IgD-negative memory B cell (primary cell): ENCODE measurements around the gene NHLRC4. TPM values are rescaled to one million over a fixed set of nuclear protein-coding genes. Genes with fewer than 3 reads are reported as not detected.

Source experiments
- H3K27ac Mint-ChIP-seq, 3 donors: one replicate each; pipeline ENCODE4 v1.8.0; 2020 to 2022; ENCODE audit warnings: mild to moderate bottlenecking in 3 of 3, mixed read lengths in 3 of 3, moderate library complexity in 1 of 3
- H3K27me3 Mint-ChIP-seq: one replicate; pipeline ENCODE4 v1.8.0; 2021; ENCODE audit warnings: mixed read lengths
- H3K36me3 Mint-ChIP-seq: one replicate; pipeline ENCODE4 v1.8.0; 2020; ENCODE audit warnings: mild to moderate bottlenecking, mixed read lengths
- H3K4me1 Mint-ChIP-seq, 3 donors: one replicate each; pipeline ENCODE4 v1.8.0; 2020 to 2022; ENCODE audit warnings: mixed read lengths in 3 of 3, mild to moderate bottlenecking in 1 of 3
- H3K4me3 Mint-ChIP-seq, 4 donors: one replicate each; pipeline ENCODE4 v1.8.0; 2020 to 2022; ENCODE audit warnings: mild to moderate bottlenecking in 4 of 4, mixed read lengths in 4 of 4, moderate library complexity in 3 of 4
- H3K9me3 Mint-ChIP-seq, 3 donors: one replicate each; pipeline ENCODE4 v1.8.0; 2020 to 2021; ENCODE audit warnings: mixed read lengths in 3 of 3, mild to moderate bottlenecking in 1 of 3
- polyA plus RNA-seq: library from polyadenylated mRNA; unstranded; fragments of 300-500 nt; fragmentation: Illumina TruSeq; gene quantifications from one replicate; pipeline ENCODE4 v1.2.3, GENCODE V29; 2021

The NHLRC4 gene, protein sequence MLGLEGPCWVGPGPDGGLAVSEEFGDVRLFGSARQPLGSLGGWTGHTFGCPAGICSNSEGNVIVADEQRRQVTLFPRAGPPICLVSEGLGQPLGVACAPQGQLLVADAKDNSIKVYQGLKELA
- polyA plus RNA-seq, result 4.5 TPM

DNA sequence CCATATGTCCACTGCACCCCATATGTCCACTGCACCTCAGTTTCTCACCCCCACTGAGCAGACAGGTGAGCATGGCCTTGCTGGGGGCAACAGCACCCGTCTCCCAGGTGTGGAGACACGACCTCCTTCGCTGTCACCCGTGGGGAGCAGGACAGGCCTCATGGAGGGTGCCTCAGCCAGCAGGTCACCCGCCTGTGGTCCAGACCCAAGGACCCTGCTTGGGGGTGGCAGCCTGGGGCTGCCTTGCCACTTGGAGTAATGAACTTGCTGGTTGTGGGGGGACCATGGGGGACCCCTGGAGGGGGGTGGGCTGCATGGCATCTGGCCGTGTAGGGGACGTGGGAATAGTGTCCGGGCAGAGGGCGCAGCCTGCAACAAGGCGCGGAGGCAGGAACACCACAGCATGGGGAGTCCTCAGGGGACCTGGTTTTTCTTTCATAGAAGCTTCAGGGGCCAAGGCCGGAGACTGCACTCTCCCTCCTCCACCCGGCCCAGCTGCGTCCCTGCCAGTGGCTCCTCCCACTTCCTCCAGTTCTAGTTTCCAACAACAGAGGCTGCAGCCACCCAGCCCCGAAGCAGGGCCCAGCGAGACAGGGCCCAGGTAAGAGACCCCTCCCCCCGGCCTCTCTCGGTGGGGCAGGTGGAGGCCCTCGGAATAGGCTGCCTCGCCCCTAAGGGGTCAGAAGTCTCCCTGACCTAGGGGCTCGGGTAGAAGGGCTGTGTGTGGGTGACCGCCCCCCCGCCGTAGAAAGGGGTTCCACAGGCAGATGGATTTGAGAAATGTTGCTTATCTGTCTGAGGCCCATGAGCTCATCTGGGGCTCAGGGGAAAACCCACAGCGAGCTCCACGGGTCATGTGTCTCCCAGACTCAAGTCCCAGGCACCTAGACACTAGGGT is at the start of gene NHLRC4:
Gene NHLRC4, plus strand, starts transcription at position 531 of the 898 bp plus-strand sequence. CDS start 1,043 bp downstream, outside the sequence.
- Mint-ChIP-seq H3K36me3 (no peaks in the 10 kb centered on the region), H3K27me3 (peaks cover 6% of the 10 kb centered on the region), H3K4me1 (peaks cover 14 to 19% (median 17%) of the 10 kb centered on the region in 3 donors), H3K9me3 (no peaks in the 10 kb centered on the region), H3K27ac (peak within 1 kb of the TSS; percentile 59 to 92 (median 69)), H3K4me3 (peak within 1 kb of the TSS; percentile 72 to 92 (median 92))

DNA sequence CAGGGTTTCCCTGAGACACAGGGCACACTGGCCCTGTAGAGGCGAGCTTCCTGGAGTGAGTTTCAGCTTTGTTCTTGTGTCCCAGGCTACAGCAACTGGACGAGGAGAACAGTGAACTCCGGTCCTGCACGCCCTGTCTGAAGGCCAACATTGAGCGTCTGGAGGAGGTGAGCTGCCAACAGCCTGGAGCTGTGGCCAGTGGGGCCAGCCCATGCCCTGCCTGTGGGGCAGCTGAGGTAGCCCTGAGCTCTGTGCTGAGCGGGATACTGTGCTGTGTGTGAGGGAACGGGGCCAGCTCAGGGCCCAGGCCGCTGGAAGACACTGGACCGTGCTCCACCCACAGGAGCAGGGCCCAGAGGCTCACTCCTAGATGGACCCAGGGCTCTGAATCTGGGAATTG is 47.9 kb upstream of the NHLRC4 start:
- H3K27me3 Mint-ChIP-seq, result no peaks in the 10 kb centered on the region
- peak overlapping the region in 1 of 3 donors; percentile 74 for H3K27ac Mint-ChIP-seq
- peaks cover 0 to 2% (median 0%) of the 10 kb centered on the region in 3 donors for H3K4me1 Mint-ChIP-seq
- no peak overlapping the region for H3K4me3 Mint-ChIP-seq
- H3K36me3 Mint-ChIP-seq, result peaks cover 6% of the 10 kb centered on the region
- no peaks in the 10 kb centered on the region for H3K9me3 Mint-ChIP-seq

DNA sequence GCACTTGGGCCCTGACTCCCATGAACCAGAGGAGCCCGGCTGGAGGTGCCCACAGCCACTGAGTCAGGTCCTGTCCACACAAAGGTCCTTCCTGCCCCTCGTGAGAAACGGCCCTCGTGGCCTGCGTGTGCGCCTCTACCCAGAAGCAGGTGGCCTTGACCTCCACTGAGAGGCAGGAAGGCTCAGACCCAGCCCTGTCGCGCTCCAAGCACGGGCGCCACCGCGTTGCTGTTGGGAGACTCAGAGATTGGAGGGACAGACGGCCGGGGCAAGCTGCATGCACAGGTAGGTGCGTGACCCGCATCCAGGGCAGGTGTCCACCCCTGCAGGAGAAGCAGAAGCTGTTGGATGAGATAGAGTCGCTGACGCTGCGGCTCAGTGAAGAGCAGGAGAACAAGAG is 47.4 kb upstream of the NHLRC4 start:
- Mint-ChIP-seq H3K36me3 (peaks cover 4% of the 10 kb centered on the region), H3K4me3 (no peak overlapping the region), H3K27ac (peak overlapping the region in 1 of 3 donors; percentile 62), H3K27me3 (no peaks in the 10 kb centered on the region), H3K4me1 (peaks cover 0 to 2% (median 0%) of the 10 kb centered on the region in 3 donors), H3K9me3 (no peaks in the 10 kb centered on the region)

DNA sequence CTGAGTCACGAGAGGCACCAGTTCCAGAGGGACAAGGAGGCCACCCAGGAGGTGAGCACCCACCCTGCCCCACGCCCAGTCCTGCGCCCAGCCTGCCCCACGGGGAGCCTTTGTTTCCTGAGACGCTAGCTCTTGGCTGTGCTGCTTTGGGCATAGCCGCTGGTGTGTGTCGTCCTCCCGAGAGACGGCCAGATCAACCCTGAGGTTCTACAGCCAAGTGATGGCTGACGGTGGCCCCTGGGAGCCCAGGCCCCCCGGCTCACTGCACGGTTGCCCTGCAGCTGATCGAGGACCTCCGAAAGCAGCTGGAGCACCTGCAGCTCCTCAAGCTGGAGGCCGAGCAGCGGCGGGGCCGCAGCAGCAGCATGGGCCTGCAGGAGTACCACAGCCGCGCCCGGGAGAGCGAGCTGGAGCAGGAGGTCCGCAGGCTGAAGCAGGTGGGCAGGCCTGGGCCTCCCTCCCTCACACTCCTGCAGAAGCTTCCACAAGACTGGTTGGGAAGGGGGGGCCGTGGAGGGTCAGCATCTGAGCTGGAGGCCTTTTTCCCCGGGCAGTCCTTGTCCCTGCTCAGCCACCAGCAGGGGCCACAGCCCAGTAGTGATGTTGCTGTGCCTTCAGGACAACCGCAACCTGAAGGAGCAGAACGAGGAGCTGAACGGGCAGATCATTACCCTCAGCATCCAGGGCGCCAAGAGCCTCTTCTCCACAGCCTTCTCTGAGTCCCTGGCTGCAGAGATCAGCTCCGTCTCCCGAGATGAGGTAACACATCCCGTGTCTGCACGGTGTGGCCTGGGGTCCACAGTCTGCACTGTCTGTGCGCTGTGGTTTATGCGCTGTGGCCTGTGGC is 46.7 kb upstream of the NHLRC4 start:
- H3K27me3 Mint-ChIP-seq, result no peaks in the 10 kb centered on the region
- no peaks in the 10 kb centered on the region for H3K9me3 Mint-ChIP-seq
- H3K4me1 Mint-ChIP-seq, result peaks cover 0 to 2% (median 0%) of the 10 kb centered on the region in 3 donors
- peak overlapping the region in 1 of 3 donors; percentile 62 for H3K27ac Mint-ChIP-seq
- H3K4me3 Mint-ChIP-seq, result no peak overlapping the region
- peaks cover 4% of the 10 kb centered on the region for H3K36me3 Mint-ChIP-seq

DNA sequence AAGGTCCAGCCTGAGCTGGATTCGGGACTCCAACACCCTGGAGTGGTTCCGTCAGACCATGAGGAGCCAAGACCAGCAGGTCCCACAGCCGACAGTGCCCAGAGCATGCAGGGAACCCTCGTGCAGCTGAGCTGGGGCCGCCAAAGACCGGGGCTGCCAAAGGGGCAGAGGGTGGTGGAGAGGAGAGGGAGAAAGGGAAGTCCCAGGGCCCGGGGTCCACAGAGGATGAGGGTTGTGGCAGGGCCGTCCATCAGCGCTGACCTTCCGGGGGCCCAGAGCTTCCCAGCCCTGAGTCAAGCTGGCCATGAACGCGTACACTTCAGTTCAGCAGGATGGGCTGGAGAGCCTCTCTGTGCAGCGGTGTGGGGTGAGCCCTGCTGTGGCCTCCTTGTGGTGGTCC is 46.0 kb upstream of the NHLRC4 start:
- no peak overlapping the region for H3K4me3 Mint-ChIP-seq
- no peak overlapping the region for H3K27ac Mint-ChIP-seq
- H3K9me3 Mint-ChIP-seq, result no peaks in the 10 kb centered on the region
- peaks cover 3% of the 10 kb centered on the region for H3K36me3 Mint-ChIP-seq
- peaks cover 4 to 7% (median 5%) of the 10 kb centered on the region in 3 donors for H3K4me1 Mint-ChIP-seq
- H3K27me3 Mint-ChIP-seq, result no peaks in the 10 kb centered on the region

DNA sequence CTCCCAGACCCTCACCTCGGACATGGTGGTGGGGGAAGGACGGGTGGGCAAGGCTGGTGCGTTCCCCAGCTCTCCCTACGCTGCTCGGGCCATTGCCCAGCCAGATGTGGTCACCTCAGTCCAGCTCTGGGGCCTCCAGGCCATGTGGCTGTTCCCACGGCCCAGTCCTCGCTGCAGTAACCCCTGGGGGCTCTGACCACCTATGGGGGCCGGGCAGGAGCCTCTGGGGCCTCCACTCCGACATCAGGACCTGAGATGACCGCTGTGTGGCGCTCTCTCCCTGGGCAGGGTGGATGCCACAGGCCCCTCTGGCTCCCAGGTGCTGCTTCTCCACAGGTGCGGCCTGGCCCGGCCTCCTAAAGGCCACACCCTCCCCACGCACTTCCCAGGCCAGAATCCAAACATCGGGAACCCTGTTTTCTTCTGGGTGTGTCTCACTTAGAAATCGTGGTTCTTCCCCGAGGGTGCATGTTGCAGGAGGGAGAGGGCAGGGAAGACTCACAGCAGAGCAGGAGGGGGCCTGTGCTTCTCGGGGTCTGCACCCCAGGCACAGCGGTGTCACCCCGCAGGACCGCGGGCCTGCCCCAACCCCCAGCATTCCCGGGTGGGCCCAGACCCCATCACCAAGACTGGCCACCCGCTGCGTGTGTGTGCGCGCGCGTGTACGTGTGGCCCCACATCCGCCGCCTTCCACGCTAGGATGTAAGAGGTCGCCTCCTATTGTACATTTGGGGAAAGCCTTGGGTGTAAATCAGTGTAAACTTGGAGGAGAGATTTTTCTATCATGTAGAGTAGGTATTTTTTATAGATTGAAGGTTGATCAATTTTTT is 45.2 kb upstream of the NHLRC4 start:
- Mint-ChIP-seq H3K9me3 (no peaks in the 10 kb centered on the region), H3K36me3 (peaks cover 3% of the 10 kb centered on the region), H3K27me3 (no peaks in the 10 kb centered on the region), H3K4me3 (no peak overlapping the region), H3K27ac (no peak overlapping the region), H3K4me1 (peaks cover 8 to 12% (median 9%) of the 10 kb centered on the region in 3 donors)

DNA sequence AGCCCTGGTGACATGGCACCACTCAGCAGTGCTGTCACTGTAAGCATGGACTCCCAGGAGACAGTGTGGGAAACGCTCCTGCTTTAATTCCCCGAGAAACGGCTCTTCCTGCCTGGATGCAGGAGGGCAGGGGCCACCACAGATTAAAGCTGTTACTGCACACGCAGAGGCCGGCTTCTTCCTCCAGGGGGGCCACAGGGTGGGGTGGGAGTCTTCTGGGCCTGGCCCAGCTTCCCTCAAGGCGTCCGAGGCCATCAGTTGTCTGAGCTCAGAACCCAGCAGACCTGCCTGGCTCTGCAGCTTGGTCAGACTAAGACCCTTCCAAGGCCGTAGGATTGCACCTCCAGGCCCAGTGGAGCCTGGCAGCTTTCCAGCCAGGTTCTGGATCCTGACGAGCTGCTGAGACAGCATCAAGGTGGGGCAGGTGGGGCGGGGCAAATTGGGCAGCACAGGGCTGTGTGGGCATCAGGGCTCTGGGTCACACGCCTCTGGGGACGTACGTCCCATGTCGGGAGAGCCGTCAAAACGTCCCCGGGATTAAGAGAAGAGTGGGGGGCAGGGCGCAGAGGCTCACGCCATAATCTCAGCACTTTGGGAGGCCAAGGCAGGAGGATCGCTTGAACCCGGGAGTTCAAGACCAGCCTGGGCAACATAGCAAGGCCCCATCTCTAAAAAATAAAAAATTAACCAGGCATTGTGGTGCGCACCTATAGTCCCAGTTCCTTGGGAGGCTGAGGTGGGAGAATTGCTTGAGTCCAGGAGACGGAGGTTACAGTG is 44.3 kb upstream of the NHLRC4 start:
- peaks cover 3% of the 10 kb centered on the region for H3K36me3 Mint-ChIP-seq
- no peaks in the 10 kb centered on the region for H3K9me3 Mint-ChIP-seq
- peaks cover 9 to 12% (median 9%) of the 10 kb centered on the region in 3 donors for H3K4me1 Mint-ChIP-seq
- H3K4me3 Mint-ChIP-seq, result peak overlapping the region in 1 of 4 donors; percentile 61
- no peaks in the 10 kb centered on the region for H3K27me3 Mint-ChIP-seq
- H3K27ac Mint-ChIP-seq, result peak overlapping the region in 1 of 3 donors; percentile 21

DNA sequence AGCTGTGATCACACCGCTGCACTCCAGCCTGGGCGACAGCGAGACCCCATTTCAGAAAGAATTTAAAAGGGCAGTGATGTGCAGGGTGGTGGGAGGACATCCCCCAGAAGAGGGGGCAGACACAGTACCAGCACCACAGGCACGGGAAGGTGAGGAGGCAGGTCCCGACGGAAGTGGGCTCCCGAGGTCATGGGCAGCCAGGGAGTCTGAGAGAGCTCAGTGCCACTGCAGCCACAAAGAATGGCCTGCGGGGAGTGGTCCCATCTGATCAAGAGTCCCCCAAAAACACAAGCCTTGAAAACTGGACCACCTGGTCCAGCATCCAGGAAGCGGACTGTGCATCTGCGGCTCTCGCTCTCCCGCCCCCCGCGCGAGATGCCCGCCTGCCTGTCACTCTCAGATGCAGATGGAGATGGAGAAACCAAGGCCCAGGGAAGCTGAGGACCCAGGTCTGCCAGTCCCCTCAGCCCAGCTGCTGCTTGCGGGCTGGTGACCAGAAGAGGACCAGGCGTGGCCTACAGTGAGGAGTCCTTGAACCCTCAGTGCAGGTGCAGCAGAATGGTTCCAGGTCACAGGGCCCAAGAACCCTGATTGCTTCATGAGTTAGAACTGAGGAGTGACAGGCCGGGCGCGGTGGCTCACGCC is 43.6 kb upstream of the NHLRC4 start:
- Mint-ChIP-seq H3K27ac (peak overlapping the region in 1 of 3 donors; percentile 21), H3K4me3 (peak overlapping the region in 2 of 4 donors; percentile 61 to 75), H3K9me3 (no peaks in the 10 kb centered on the region), H3K27me3 (no peaks in the 10 kb centered on the region), H3K36me3 (peaks cover 3% of the 10 kb centered on the region), H3K4me1 (peaks cover 9 to 12% (median 9%) of the 10 kb centered on the region in 3 donors)

DNA sequence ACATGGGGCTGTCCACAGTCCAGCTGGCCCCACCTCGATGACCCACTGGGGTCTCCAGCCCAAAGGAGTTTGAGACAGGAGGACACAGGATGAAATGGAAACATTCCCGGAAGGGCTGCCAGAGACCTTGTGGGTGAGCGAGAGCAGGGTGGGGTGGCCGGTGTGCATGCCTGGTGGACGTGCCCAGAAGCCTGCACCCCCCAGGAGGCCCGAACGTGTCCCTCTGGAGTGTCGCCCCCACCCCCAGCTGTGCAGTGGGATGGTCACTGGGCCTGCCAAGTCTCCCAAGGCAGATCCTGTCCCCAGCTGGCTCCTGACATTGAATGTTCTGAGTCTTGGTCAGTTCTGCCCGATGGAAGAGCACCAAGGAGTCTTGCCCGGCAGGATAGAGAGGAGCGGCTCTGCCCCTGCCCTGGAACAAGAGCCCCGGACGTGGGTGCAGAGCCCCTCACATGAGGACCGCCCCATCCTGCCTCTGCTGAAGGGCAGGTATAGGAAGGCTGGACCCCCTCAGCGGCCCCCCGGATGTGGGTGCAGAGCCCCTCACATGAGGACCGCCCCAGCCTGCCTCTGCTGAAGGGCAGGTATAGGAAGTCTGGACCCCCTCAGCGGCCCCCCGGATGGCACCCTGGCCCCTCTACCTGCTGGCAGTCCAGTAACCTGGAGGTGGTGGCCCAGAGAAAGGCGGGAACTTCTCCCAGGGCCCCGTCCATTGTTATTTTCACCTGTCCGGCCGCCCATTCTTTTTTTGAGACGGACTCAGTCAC is 42.3 kb upstream of the NHLRC4 start:
- H3K27ac Mint-ChIP-seq, result no peak overlapping the region
- no peaks in the 10 kb centered on the region for H3K9me3 Mint-ChIP-seq
- H3K36me3 Mint-ChIP-seq, result peaks cover 2% of the 10 kb centered on the region
- H3K4me1 Mint-ChIP-seq, result peaks cover 9 to 19% (median 10%) of the 10 kb centered on the region in 3 donors
- no peaks in the 10 kb centered on the region for H3K27me3 Mint-ChIP-seq
- peak overlapping the region in 1 of 4 donors; percentile 61 for H3K4me3 Mint-ChIP-seq

DNA sequence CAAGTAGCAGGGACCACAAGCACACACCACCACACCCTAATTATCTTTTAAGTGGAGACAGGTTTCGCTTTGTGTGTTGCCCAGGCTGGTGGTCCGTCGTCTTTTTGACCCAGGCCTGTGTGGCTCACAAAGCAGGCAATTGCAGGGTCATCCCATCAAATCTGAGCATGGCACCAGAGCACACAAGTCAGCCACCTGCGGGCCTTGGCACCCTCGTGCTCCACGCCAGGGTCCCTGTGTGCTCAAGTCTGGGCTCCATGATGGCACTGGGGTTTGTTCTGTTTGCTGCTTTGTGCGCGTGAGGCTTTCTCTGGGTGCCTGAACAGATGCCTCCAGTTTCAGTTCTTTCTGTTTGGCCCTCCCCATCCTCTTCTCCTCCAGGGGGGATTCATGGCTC is 41.7 kb upstream of the NHLRC4 start:
- no peaks in the 10 kb centered on the region for H3K36me3 Mint-ChIP-seq
- no peaks in the 10 kb centered on the region for H3K27me3 Mint-ChIP-seq
- H3K4me3 Mint-ChIP-seq, result peak overlapping the region in 1 of 4 donors; percentile 90
- H3K27ac Mint-ChIP-seq, result peak overlapping the region; percentile 62 to 75 (median 67)
- no peaks in the 10 kb centered on the region for H3K9me3 Mint-ChIP-seq
- peaks cover 9 to 19% (median 13%) of the 10 kb centered on the region in 3 donors for H3K4me1 Mint-ChIP-seq

DNA sequence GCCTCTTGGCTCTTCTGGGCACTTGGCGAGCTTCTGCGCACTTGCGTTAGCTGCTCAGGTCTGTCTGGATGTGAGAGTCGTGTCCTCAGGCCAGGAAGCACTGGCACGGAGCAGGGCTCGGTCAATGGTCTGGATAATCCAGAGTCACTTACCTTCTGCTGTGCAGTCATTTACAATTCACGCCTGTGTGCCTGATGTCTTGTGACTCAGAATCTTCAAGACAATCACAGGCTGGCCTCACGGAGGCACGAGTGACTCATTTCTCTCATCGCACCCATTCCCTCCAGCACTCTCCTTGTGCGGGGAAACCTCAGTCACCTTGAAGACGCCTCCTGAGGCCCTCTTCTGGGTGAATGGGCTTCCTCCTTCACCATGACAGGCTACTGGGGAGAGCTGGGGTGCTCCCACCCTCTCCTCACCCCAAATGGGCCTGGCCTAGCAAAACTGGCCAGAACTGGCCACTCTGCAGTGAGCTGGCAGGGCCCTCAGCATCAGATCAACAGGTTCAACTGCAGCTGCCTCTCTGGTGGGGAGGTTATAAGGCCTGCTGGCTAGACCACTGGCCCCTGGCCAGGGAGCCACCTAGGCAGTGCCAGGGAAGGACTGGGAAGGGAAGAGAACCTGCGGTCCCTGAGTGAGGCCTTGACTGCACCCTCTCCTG is 41.2 kb upstream of the NHLRC4 start:
- H3K27me3 Mint-ChIP-seq, result no peaks in the 10 kb centered on the region
- H3K36me3 Mint-ChIP-seq, result no peaks in the 10 kb centered on the region
- H3K27ac Mint-ChIP-seq, result peak overlapping the region; percentile 62 to 75 (median 67)
- H3K4me3 Mint-ChIP-seq, result peak overlapping the region in 3 of 4 donors; percentile 60 to 90 (median 60)
- peaks cover 9 to 19% (median 15%) of the 10 kb centered on the region in 3 donors for H3K4me1 Mint-ChIP-seq
- H3K9me3 Mint-ChIP-seq, result no peaks in the 10 kb centered on the region
